GM21390 (cell line): ENCODE measurements around the gene ATXN7.
A peak's percentile ranks its signal among the peaks of the same experiment; 100 is the strongest.

Experiments used
- ATAC-seq: cut with Tn5 transposase; IDR thresholded peaks from one replicate; pipeline ENCODE4 v1.9.1; 2021; ENCODE audit not compliant: unreplicated experiment

ATXN7 gene, protein sequence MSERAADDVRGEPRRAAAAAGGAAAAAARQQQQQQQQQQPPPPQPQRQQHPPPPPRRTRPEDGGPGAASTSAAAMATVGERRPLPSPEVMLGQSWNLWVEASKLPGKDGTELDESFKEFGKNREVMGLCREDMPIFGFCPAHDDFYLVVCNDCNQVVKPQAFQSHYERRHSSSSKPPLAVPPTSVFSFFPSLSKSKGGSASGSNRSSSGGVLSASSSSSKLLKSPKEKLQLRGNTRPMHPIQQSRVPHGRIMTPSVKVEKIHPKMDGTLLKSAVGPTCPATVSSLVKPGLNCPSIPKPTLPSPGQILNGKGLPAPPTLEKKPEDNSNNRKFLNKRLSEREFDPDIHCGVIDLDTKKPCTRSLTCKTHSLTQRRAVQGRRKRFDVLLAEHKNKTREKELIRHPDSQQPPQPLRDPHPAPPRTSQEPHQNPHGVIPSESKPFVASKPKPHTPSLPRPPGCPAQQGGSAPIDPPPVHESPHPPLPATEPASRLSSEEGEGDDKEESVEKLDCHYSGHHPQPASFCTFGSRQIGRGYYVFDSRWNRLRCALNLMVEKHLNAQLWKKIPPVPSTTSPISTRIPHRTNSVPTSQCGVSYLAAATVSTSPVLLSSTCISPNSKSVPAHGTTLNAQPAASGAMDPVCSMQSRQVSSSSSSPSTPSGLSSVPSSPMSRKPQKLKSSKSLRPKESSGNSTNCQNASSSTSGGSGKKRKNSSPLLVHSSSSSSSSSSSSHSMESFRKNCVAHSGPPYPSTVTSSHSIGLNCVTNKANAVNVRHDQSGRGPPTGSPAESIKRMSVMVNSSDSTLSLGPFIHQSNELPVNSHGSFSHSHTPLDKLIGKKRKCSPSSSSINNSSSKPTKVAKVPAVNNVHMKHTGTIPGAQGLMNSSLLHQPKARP

DNA sequence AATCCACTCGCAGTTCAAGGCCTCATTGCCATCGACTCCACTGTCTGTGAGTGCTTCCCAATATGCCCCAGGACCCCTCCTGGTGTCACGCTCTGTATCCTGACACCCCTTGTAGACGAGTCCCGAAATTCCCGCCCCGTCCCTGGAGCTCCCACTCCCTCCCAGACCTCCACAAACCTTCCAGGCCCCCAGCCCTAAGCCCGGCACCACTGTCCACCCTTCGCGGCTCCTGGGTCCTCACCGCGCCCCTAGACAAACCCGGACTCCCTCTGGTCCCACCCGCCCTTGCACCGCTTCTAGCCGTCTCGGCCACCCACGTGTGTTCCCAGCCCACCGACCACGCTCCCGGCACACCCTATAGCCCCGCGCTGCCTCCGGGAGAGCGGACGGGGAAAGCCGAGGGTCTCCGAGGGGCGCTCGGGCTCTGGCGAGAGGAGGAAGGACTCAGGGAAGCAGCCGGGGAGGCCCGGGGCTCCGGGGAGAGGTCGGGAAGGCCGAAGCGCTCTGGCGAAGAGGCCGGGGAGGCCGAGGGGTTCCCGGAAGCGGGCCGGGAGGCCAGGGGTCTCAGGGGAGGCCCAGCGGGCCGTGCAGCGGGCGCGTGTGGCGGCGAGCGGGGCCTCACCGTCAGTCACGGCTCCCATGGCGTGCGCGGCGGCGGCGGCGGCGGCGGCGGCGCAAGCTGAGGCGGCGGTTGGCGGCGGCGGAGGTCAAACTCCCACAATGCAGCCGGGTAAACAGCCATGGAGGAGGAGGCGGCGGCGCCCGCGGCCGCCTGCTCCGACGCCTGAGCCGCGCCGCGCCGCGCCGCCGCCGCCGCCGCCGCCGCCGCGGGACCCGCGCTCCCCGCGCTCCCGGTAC is at the start of gene ATXN7, which contains the start of gene THOC7:
Gene ATXN7 (plus strand): TSS at position 718 of the 858 bp plus-strand sequence. CDS start 48,732 bp downstream, outside the sequence.
Gene THOC7 (minus strand): TSS at position 656 of the 858 bp plus-strand sequence. CDS start 15 bp downstream, at position 641.
- peak; percentile 72 for ATAC-seq

DNA sequence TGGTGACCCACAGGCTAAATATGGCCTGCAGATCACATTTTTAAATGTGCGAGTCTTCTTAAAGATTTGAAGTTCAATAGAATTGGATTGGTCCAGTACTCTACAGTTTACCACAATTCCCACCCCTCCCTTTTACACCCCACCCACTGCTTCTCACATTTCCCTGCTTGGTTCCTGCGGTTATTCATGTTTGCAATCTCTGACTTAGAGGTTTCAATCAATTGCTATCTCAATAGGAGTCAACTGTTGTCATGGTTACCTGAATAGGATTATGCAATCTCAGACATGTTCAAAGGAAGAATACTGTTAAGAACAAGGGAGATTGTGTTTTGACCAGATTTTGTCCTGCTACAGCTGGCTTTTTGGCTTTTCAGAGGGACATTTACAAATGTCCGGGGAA is 49.4 kb upstream of the ATXN7 start:
- no peak for ATAC-seq

DNA sequence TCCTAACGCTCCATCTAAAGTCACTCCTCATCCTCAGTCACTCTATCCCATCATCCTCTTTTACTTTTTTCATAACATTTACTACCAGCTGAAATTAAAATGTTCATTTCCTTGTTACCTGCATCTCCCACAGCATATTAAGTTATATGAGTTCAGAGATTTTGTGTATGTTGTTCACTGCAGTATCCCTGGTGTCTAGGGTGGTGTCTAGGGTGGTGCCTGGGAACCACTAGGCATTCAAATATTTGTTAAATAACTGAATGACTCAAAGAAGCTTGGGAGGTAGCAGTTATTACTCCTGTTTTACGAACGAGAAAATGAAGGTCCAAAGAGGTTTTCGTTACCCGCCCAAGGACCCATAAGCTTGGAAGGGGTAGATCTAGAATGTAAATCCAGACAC is 46.4 kb upstream of the ATXN7 start:
- no peak for ATAC-seq

DNA sequence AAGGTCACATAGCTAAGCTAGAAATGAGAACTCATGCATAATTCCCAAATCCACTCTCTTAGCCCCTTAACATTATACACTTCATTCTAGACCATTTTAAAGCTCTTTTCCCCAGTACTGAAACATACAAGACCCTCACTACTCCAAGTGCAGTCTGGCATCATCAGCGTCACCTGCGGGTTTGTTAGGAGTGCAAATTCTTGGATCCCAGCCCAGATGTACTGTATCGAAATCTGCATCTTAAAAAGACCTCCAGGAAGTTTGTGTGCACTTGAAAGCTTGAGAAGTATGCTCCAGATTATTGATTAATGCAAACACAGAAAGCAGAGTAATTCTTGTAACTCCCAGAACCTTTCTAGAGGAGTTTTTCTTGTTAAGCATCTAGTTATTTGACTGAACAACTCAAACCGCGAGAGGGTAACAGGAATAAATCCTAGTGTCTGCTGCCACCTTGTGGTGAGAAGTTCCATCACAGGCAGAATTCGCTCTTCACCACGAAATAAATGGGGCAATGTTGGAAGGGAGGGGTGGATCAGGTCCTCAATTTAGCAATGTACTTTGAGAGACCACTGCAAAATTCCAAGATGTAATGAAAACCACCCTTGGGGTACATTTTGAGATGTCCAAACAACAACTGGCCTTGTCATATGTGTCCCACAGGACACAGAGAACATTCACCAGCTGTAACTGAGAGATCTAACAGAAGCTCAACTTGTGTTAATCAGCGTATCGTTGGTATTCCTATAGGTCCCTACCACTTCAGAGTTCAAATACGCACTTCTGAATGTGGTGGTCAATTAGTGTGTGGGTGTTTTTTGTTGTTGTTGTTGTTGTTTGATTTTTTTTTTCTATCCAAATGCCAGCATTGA is 45.2 kb upstream of the ATXN7 start:
- peak; percentile 85 for ATAC-seq

DNA sequence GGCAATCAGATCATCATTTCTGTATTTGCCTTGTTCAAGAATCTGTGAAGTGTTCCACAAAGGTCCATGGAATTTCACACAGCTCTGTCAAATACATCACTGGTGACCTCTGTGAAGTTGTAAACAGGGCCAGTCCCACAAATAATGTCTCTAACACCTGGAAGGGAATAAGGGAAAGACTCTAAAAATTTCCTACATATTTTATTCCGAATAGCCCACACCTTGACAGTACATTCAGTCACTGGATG is 44.6 kb upstream of the ATXN7 start, which contains the start of gene C3orf49:
Gene C3orf49 (plus strand): TSS at position 149 of the 248 bp plus-strand sequence. CDS start 173 bp downstream, outside the sequence.
- ATAC-seq: no peak

DNA sequence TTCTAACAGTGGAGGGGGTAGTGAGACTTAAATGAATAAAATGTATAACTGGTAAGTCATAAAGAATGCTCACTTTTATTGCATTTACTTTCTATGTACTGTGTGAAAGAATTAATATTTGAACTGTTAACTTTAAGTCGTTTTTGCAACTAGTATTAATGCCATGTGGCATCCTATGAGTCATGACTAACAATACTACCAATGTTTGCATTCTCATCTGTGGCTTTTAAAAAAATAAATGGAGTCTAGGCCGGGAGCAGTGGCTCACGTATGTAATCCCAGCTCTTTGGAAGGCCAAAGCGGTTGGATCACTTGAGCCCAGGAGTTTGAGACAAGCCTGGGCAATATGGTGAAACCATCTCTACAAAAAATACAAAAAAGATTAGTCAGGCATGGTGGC is 39.4 kb upstream of the ATXN7 start:
- ATAC-seq: no peak

DNA sequence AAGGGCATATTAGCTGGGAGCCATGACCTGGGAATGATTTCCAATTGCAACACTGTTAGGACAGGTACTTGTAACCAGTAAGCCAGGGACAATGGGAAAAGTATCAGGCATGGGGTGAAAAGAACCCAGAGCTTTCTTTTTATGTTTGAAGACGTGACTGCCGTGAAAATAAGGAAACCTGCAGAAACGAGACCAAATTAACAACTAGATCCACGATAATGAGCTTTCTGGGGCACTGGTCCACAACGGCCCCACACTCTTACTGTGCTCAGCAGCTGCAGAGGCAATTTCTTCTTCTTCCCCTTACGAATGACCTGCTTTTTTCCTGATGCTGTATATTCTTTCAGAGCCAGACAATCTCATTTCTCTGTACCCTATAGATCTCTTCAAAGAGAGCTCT is 33.1 kb upstream of the ATXN7 start:
- no peak for ATAC-seq

DNA sequence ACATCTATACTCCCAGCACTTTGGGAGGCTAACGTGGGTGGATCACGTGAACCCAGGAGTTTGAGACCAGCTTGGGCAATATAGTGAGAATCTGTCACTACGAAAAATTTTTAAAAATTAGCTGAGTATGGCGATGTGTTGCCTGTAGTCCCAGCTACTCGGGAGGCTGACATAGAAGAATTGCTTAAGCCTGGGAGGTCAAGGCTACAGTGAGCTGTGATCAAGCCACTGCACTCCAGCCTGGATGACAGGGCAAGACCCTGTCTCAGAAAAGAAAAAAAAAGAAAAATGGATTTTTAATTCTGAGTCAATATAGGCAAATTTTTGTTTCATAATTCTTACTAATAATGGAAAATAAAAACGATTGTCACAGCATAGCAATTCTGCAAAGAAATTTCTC is 31.3 kb upstream of the ATXN7 start:
- ATAC-seq: no peak

DNA sequence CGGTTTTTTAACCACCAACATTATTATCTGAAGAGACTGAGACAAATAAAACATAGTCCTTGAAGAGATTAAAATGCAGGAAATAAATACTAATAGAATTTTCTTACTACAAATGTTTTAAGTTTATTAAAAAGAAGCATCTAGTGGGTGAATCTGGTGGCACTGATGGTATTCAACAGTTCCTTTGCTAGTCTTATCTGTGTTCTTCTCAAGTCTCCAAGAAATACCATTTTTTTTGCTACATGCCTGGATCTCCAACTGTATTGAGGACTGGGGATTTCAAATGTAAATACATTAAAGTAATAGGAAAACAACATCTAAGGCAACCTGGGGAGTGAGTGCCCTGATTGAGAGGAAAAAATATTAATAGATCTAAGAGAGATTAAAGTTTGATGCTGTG is 22.0 kb upstream of the ATXN7 start:
- ATAC-seq: no peak

DNA sequence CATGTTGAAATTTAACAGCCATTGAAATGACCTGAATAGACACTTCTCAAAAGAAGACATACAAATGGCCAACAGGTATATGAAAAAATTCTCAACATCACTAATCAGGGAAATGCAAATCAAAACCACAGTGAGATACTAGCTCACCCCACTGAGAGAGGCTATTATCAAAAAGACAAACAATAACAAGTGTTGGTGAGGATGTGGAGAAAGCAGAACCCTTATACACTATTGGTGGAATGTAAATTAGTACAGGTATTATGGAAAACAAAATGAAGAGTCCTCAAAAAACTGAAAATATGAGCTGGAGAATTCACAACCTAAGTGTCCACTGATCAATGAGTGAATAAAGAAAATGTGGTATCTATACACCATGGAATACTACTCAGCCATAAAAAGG is 21.5 kb upstream of the ATXN7 start:
- ATAC-seq: no peak

DNA sequence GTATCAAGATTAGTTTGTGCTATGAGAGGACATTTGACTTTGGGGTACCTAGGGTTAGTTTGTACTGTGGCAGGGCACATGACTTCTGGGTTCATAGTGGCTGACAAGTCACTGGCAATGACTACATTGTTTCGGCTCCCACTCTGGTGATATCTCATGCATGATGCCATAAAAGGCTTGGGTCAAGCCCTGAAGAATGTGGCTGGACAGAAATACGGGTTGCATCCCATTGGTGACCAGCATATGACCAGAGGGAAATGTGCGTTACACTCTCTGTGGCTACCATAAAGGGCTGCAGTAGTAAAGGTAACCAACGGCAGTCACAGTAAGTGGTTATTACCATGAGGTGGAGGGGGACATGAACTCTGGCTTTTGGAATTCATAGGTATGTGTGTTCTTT is 18.5 kb upstream of the ATXN7 start:
- ATAC-seq: no peak

DNA sequence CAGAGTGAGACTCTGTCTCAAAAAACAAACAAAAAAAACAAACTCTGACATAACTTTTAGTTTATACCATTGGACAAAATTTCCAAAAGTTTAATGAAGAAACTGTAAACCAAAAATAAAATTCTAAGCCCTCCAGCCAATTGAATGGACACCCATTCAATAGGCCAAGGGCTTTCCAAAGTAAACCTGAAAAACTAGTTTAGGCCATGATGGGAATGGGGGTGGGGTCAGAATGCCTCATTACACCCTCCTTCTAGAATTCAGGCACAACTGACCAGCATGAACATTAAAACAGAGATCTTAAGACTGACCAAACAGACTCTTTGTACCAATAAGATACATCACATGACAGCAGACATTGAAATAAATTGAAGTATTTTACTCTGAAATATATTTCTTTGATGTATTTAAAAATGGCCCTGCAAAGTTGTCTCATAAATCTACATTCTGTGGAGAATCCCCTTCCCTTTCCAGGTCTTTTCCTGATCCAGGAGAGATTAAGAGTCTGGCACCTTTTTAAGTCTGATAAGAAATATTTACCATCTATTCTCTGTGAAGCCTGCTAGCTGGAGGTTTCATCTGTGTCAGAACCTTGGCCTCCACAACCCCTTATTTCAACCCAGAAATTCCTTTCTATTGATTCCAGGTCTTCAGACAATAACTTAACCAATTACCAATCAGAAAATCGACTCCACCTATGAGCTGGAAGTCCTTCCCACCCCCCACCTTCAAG is 15.8 kb upstream of the ATXN7 start:
- ATAC-seq: no peak

DNA sequence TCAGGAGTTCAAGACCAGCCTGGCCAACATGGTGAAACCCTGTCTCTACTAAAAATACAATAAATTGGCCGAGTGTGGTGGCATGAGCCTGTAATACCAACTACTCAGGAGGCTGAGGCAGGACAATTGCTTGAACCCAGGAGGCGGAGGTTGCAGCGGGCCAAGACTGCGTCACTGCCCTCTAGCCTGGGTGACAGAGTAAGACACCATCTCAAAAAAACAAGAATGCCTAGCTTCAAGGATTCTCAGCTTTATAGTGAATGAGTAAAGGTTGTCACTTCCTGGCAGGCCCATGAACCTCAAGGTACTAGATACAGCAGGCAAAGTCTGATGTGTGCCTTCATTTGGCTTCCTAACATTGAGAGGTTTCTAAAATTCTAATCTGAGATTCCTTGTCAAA is 14.5 kb upstream of the ATXN7 start:
- no peak for ATAC-seq

DNA sequence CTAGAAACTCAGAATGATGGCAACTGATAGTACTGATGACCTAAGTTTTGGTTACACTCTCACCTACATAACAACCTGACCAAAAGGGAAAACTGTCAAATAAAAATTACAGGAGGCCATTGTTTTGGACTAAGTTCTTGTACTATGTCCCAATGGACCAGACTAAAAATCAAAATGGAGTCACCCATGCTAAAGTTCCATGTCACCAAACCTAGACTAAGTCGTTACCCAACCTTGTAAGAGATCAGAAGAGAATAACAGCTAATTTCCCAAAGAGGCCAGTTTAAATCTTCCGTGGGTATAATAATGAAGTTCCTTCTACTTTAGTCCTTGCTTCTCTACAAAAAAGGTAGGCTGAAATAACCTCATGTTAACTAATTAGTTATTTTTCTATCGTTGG is 12.4 kb upstream of the ATXN7 start:
- no peak for ATAC-seq

DNA sequence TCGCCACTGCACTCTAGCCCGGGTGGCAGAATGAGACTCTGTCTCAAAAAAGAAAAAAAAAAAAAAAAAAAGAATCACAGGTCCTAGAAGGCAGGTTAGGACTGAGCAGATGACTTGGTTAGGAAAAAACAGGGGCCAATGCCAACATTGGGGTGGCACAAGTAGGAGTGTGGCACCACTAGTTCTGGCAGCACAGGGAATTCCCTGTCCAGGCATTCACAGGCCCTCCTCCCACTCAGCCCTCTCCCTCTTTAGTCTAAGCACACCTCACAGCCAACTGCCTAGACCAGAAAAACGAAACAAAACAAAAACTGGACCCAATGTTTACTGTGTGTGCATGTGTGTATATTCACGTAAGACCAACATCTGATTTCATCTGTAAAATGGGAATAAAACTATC is 10.6 kb upstream of the ATXN7 start:
- no peak for ATAC-seq

DNA sequence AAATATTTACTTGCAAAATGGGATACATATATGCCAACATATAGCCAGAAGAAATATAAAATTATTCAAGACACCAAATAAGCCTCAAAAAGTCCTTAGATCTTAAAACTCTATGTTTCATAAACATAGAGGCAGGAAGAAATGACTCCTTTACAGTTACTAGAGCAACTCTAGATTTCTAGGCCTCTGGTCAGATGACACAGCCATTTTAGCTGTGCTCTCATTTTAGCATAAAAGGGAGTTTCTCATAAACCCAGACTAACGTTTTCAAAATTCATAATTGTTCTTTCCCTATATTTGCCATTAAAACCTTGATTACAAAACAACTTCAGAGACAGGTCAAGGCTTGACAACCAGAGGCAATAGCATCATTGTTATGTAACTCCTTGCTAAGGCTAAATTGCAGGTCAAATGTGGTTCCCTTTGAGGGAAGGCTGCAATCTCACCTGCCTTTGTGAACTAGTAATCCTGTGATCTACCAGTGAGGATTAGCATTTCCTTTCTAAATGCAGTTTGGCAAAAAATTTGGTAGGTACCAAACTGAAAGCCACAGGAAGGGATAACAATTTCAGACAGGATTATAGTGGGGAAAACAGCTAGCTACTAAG is 8.2 kb upstream of the ATXN7 start:
- no peak for ATAC-seq

DNA sequence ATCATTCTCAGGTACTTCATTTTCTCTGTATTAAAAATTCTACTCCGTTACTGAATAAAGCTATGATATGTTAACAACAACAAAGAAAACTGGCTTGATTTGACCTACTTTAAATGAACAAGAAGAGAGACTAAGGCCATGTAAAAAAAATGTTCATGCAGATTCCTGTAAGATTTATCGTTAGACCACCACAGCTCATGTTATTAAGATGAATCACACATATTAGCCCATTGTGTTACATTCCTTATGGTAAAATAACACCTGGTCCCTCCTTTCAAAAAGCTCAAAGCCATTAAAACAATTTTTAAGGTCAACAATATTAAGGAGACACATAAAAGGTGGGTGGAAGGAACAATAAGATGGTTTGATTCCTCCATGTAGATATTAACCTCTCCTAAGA is 6.4 kb upstream of the ATXN7 start:
- no peak for ATAC-seq

DNA sequence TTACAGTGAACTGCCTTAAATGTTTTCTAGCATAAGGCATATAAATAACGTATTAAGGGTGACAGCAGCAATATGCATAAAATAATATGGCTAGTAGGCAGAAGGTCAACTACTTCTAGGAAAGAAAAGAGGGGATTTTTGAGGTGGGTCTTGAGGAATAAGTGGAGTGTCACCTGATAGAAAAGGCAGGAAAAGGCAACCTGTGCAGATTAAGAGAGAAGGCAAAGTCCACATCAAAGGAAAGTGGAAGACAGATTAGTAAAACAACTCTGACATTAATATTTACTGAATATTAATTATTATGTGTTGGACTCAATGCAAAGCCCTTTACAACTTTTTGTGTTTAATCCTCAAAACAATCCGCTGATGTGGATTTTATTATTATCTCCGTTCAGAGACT is 2.9 kb upstream of the ATXN7 start:
- ATAC-seq: no peak

DNA sequence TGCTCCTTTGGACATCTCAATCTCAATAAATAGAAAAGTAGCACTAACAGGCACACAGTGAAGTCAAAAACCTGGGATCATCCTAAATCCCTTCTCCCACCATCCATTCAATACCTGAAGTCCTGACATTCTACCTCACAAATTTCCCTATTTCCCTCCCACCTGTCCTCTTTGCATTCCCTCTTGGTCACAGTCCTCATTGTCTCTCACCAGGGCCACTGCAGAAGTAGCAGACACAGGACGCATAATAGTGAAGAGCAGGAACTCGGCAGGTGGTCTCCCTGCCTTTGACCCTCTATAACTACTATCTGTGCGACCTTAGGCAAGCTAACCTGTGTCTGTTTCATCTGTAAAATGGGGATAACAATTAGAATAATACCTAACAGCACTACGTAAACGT is 2.4 kb upstream of the ATXN7 start:
- ATAC-seq: no peak
